SK-N-DZ (cell line): ENCODE results near the gene IMPDH1. TPM values are rescaled to one million over a fixed set of nuclear protein-coding genes. Genes with fewer than 3 reads are reported as not detected.
A peak's percentile ranks its signal among the peaks of the same experiment; 100 is the strongest.
"Not testable (repeated sequence)": the region's sequence is repeated elsewhere in the genome, so short reads cannot be mapped to it uniquely, and the experiment has no call there.

ENCODE experiments used
- DNase-seq: peaks from one replicate; pipeline ENCODE4 v3.0.0-alpha.2; 2015; ENCODE audit warnings: low spot score
- polyA plus RNA-seq, 2 experiments: library from polyadenylated mRNA; depleted of rRNA; stranded (reverse); fragments of >200 nt; gene quantifications; 2 replicates each; pipeline ENCODE4 v1.2.3, GENCODE V29; 2014

Gene IMPDH1
- polyA plus RNA-seq (2014; cell fraction: cytosol; rRNA removed): 39.6 and 46.1 TPM in 2 replicates
- 107 and 111 TPM in 2 replicates for polyA plus RNA-seq (2014; cell fraction: nucleus; rRNA removed)

- peak; percentile 80 for DNase-seq
These were observed at the start of gene IMPDH1 for GRCh38 chr7:128409596-128410450. TSS of gene IMPDH1 (minus strand) at chr7:128409982. CDS start at chr7:128409901, 81 bp downstream.

- peak; percentile 76 for DNase-seq
These were observed 49.7 kb upstream of the IMPDH1 start for GRCh38 chr7:128459394-128459878.

- no peak for DNase-seq
These were observed 49.2 kb upstream of the IMPDH1 start for GRCh38 chr7:128458956-128459355.

- not testable (repeated sequence) for DNase-seq
These were observed 47.6 kb upstream of the IMPDH1 start for GRCh38 chr7:128457385-128457784.

- no peak for DNase-seq
These were observed 46.5 kb upstream of the IMPDH1 start for GRCh38 chr7:128456255-128456725.

- peak; percentile 91 for DNase-seq
These were observed 45.9 kb upstream of the IMPDH1 start, which contains the start of gene HILPDA for GRCh38 chr7:128455543-128456254. TSS of gene HILPDA (plus strand) at chr7:128455878. CDS start at chr7:128457269, 1,391 bp downstream.

- DNase-seq: no peak
These were observed 45.2 kb upstream of the IMPDH1 start for GRCh38 chr7:128454808-128455542.

GRCh38 chr7:128453836-128454804 is 44.3 kb upstream of the IMPDH1 start:
- peak; percentile 92 for DNase-seq

- DNase-seq: no peak
These were observed 42.8 kb upstream of the IMPDH1 start for GRCh38 chr7:128452552-128452951.

GRCh38 chr7:128450913-128451312 is 41.1 kb upstream of the IMPDH1 start:
- no peak for DNase-seq

GRCh38 chr7:128450409-128450808 is 40.6 kb upstream of the IMPDH1 start:
- no peak for DNase-seq

GRCh38 chr7:128448751-128449302 is 39.0 kb upstream of the IMPDH1 start:
- DNase-seq: no peak

GRCh38 chr7:128447941-128448564 is 38.3 kb upstream of the IMPDH1 start:
- DNase-seq: no peak

- DNase-seq: no peak
These were observed 36.5 kb upstream of the IMPDH1 start for GRCh38 chr7:128446306-128446705.

GRCh38 chr7:128443831-128444600 is 34.2 kb upstream of the IMPDH1 start:
- DNase-seq: no peak

GRCh38 chr7:128442356-128442755 is 32.6 kb upstream of the IMPDH1 start:
- DNase-seq: no peak

- DNase-seq: no peak
These were observed 27.9 kb upstream of the IMPDH1 start for GRCh38 chr7:128437426-128438332.

- no peak for DNase-seq
These were observed 25.5 kb upstream of the IMPDH1 start for GRCh38 chr7:128435327-128435686.
